H1 (cell line): Measurements from ENCODE around the gene ZFAND3.

ENCODE experiments used
- ATF2 ChIP-seq: IDR thresholded peaks from 2 replicates; pipeline ENCODE4 v1.6.1; 2012; ENCODE audit warnings: low read length, inconsistent platforms
- ATF3 ChIP-seq: IDR thresholded peaks from 2 replicates; pipeline ENCODE4 v1.6.1; 2011; ENCODE audit warnings: low read depth, mild to moderate bottlenecking, low read length; ENCODE audit not compliant: insufficient read depth
- BACH1 ChIP-seq: IDR thresholded peaks from 2 replicates; pipeline ENCODE4 v1.6.1; 2012; ENCODE audit warnings: low read length, improper control_type of control experiment
- CHD1 ChIP-seq: IDR thresholded peaks from 2 replicates; pipeline ENCODE4 v1.6.1; 2012; ENCODE audit warnings: low read depth, low read length, improper control_type of control experiment
- CREB1 ChIP-seq: IDR thresholded peaks from 2 replicates; pipeline ENCODE4 v1.6.1; 2012; ENCODE audit warnings: inconsistent platforms
- EZH2 ChIP-seq: fragments of 200-600 bp; sonication (generic); IDR thresholded peaks from 2 replicates; pipeline ENCODE4 v1.7.1; 2012; ENCODE audit warnings: low read depth, mild to moderate bottlenecking, moderate library complexity, low read length, inconsistent platforms; ENCODE audit not compliant: severe bottlenecking
- JUN ChIP-seq: IDR thresholded peaks from 2 replicates; pipeline ENCODE4 v1.6.1; 2011; ENCODE audit warnings: low read depth, mild to moderate bottlenecking, improper control_type of control experiment, low read length
- KDM1A ChIP-seq: fragments of 200-600, 300-600 bp; sonication (generic); IDR thresholded peaks from 2 replicates; pipeline ENCODE4 v1.7.1; 2016; ENCODE audit warnings: mild to moderate bottlenecking, low read length, borderline replicate concordance
- POLR2A ChIP-seq, 2 experiments: IDR thresholded peaks; 1 replicate in 1 of 2; 2 replicates in 1 of 2; pipeline ENCODE4 v1.6.1; 2011; ENCODE audit warnings: low read depth in 2 of 2, low read length in 2 of 2, mild to moderate bottlenecking in 2 of 2; ENCODE audit errors: control extremely low read depth in 1 of 2
- POLR2AphosphoS5 ChIP-seq: IDR thresholded peaks from 2 replicates; pipeline ENCODE4 v1.6.1; 2011; ENCODE audit warnings: low read depth, low read length
- TF ChIP-seq, protein P1 (sequence below), 3 experiments: IDR thresholded peaks; 1 replicate in 2 of 3; 2 replicates in 1 of 3; pipeline versions ENCODE4 v1.5.1 to v1.6.1; 2011; ENCODE audit warnings: low read length in 3 of 3, mild to moderate bottlenecking in 3 of 3, inconsistent platforms in 2 of 3, low read depth in 1 of 3, moderate library complexity in 1 of 3; ENCODE audit not compliant: insufficient read depth in 1 of 3; ENCODE audit errors: control extremely low read depth in 1 of 3

DNA sequence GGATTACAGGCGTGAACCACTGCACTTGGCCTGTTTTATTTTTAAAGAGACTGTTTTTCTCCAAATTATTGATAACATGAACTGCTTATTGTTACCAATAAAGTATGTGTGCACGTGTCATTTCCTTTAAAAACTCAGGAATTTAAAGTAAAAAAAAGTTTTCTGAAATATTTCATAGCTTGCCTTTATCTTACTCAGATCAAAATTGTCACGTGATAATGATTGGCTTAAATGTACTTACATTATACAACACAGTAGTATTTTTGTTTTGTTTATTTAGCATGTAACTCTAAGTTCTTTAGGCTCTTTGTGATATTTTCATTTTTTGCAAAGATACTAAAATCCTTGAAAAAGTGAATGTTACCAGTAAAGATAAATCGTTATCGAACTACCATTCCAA lies 174.1 kb downstream of the ZFAND3 start:
- TF ChIP-seq ATF3 (no peak), POLR2AphosphoS5 (no peak), EZH2 (no peak), CHD1 (no peak), POLR2A (IDR thresholded peaks at IDR 0.05; ENCODE audit: control extremely low read depth in 1 of 2, low read depth in 2 of 2, low read length in 2 of 2) (no peak), CREB1 (no peak), BACH1 (no peak), KDM1A (no peak), ATF2 (no peak), JUN (no peak)
- TF ChIP-seq, protein P1, sequence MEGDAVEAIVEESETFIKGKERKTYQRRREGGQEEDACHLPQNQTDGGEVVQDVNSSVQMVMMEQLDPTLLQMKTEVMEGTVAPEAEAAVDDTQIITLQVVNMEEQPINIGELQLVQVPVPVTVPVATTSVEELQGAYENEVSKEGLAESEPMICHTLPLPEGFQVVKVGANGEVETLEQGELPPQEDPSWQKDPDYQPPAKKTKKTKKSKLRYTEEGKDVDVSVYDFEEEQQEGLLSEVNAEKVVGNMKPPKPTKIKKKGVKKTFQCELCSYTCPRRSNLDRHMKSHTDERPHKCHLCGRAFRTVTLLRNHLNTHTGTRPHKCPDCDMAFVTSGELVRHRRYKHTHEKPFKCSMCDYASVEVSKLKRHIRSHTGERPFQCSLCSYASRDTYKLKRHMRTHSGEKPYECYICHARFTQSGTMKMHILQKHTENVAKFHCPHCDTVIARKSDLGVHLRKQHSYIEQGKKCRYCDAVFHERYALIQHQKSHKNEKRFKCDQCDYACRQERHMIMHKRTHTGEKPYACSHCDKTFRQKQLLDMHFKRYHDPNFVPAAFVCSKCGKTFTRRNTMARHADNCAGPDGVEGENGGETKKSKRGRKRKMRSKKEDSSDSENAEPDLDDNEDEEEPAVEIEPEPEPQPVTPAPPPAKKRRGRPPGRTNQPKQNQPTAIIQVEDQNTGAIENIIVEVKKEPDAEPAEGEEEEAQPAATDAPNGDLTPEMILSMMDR (IDR thresholded peaks at IDR 0.05; ENCODE audit: control extremely low read depth in 1 of 3, insufficient read depth in 1 of 3, low read depth in 1 of 3, low read length in 3 of 3): no peak
